ENCODE measurements around the gene KIFC1.
A peak's percentile ranks its signal among the peaks of the same experiment; 100 is the strongest.

KIFC1 gene

DNA sequence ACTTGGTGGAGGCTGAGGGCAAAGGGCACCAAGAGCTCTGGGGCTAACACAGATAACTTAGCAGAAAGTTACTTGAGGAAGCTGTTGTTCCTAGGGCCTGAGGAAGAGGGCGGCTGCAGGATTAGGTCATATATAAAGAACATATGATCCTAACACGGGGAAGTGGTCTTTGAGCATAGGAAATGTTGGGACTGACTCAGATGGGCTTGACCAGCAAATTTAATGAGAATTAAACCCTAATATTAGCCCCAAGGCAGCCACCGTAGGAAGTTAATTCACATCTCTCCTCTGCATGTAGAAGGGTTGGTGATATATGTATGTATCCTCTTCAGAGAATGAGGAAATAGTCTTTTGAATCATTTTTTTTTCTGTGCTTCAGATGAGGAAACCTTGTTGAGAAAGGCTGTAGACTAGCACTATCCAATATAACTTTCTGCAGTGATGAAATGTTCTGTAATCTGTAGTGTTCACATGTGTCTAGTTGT is 53.5 kb downstream of the KIFC1 start:
- DNase-seq = no peak

DNA sequence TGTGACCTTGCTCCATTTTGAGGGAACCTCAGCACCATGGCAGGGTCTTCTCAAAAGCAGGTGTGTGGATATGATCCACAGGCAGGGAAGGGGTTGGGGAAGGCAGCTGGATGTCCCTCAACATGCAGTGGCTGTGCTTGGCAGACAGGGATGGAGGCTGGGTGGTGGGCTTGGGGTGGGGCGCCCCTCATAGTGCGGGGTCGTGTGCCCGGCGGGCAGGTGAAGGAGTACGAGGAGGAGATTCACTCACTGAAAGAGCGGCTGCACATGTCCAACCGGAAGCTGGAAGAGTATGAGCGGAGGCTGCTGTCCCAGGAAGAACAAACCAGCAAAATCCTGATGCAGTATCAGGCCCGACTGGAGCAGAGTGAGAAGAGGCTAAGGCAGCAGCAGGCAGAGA is 54.7 kb downstream of the KIFC1 start:
- DNase-seq = no peak

DNA sequence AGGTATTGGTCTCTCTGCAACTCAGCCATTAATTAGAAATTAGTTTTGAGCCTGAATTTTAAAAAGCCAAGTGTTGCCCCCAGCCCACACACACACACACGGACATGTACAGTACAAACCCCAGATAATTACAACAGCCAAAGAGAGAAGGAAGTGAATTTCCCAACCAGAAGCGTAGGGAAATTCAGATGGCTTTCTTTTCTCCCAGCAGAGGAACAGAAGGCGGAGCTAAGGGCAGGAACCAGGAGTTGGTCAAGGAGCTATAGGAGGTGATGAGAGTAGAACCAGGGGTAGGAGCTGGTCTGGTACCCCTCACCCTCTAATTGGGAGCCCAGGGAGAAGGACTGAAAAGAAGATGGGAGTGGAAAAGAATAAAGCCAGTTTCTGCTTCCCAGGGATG is 58.8 kb downstream of the KIFC1 start:
- DNase-seq = no peak

DNA sequence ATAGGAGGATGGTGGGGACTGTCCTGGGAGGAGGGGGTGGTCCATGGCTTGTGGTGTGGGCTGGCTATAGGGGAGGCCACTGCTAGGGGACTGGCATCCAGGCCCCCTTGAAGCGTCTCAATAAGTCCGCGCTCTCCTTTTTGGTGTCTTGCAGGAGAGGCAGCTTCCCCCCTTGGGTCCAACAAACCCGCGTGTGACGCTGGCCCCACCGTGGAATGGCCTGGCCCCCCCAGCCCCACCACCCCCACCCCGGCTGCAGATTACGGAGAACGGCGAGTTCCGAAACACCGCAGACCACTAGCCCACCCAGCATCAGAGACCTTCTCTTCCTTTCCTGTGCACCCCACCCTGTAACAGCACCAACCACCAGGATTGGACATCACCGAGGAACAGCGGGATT is 60.0 kb downstream of the KIFC1 start:
- no peak for DNase-seq

DNA sequence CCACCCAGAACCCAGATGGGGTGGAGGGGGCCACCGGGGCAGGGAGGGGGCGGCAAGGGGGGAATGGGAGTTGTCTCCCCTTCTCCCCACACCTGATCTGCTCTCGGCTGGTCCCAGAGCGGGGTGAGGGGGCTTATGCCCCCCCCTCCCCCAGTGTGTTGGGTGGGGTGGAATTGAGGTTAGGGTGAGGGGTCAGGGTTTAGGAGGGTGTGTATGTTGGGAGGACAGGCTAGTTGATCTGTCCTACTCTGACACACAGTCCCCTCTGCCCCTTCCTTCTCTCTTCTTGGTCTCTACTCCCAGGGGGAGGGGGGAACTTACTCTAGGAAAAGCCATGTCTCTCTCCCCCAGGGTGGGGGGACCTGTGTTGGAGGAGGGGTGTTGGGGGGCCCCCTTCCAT is 60.9 kb downstream of the KIFC1 start:
- DNase-seq = no peak

DNA sequence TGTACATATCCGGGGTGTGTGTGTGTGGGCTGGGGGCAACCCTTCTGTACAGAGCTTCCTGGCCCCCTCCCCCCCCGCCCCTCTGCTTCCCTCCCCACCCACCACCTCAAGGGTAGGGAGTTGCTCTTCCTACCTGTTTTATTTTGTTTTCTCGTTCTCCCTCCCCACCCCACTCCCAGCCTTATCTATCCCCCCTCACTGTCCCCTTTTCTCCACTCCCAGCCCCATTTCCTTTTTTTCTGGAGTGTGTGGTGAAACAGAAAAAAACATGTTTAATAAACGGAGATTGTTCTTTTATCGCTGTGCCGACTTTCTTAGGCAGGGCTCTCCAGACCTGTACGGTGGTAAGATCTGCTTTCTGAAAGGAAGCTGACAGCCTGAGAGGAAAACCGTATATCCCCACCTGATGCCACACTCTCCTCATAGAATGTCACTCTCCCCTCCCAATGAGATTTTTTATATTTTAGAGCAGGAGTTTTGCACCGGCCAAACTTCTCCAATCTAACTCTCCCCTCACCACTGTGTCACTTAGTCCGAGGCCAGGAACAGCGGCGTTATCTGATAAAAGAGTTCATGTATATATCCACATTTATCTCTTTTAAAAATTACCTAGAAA is 61.9 kb downstream of the KIFC1 start:
- DNase-seq = no peak

DNA sequence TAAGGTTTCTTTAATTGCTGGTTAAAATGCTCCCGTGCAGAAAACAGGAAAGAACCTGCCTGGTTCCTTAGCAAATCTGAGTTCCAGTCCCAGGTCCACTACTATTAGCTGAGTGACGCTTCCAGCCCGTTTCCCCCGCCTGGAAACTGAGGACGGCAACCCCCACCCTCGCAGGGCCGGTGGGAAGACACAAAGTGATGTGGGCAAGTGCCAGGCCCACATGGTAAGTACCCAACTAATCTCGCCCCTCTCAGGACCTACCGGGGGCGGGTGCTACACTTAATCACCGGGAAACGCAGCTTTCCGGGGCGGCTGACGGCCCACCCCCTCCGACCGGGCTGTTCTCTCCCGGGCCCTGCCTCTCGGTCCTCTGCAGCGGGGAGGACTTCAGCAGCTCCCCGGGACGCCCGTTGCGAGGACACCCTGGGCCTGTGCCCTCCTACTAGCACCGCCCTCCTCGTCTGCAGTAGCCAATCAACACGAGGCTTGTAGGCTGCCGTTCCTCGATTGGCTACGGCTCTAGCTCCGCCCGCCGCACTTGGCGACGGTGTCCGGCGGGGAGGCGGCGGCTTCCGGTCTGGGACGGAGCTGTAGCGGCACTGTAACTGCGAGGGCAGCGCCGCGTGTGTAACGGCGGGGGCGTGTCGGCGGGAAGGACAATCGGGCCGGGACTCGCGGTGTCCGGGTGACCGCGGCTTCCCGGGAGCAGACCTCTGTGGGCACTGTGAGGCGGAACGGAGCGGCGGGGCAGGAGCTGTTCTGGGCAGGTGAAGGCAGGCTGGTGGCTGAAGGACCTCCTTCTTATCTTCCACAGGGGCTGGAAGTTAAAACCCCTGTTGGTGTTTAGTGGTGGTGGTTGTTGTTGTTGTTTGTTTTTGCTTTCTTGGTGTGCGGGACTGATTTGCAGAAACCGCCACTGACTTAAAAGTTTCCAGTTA is 62.7 kb downstream of the KIFC1 start, which contains the start of gene ZBTB9:
ZBTB9 (plus strand) TSS at position 568 of the 938 bp plus-strand sequence. CDS start 525 bp downstream, outside the sequence.
- DNase-seq = peak; percentile 98

DNA sequence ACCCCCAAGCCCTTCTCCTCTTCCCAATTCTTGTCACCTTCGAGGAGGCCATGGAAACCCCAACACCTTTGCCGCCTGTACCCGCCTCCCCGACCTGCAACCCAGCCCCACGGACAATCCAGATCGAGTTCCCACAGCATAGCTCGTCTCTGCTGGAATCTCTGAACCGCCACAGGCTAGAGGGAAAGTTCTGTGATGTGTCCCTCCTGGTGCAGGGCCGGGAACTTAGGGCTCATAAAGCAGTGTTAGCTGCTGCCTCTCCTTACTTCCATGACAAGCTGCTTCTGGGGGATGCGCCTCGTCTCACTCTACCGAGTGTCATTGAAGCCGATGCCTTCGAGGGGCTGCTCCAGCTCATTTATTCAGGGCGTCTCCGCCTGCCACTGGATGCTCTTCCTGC is 63.4 kb downstream of the KIFC1 start:
- DNase-seq = no peak

DNA sequence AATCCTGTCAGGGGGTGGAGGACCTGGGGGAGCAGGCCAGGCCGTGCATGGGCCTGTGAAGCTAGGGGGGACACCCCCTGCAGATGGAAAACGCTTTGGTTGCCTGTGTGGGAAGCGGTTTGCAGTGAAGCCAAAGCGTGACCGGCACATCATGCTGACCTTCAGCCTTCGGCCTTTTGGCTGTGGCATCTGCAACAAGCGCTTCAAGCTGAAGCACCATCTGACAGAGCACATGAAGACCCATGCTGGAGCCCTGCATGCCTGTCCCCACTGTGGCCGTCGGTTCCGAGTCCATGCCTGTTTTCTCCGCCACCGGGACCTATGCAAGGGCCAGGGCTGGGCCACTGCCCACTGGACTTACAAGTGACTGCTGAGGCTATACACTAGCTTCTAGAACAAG is 64.5 kb downstream of the KIFC1 start:
- no peak for DNase-seq

DNA sequence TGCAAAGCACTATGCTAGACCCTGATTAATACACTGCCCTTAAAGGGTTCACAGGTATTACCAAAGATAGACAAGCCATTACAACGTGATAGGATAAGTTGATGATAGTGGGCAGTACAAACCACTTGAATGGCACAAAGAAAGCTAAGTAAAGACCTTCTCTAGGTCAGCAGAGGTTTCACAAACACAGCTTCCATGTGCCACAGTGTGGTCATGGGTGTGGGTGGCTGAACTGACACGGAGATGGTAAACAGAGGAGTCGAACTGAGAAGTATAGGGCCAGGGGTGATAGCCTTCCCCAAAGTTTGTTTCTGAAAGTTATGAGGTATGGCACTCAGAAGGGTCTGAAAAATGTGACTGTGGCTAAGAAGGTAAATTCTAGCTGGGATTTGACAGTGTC is 67.1 kb downstream of the KIFC1 start:
- DNase-seq = no peak

DNA sequence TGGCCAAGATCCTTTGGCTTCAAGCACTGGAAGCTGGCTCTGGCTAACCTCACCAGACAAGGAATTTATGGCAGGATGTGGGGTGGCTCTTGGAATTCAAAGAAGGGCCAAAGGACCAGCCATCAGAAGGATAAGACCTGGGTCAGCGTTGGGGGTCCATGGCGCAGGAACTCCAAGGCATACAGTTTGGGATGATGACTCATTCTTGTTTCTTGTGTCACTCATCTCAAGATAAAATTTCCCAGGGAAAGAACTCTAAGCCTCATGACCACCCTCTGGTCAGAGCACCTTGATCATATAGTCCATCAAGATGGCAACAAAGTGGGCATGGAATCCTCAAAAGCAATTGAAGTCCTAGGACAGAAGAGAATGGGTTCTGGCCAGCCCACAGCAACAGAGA is 67.6 kb downstream of the KIFC1 start:
- DNase-seq = no peak
